Iris pigment epithelial cell (primary cell): ENCODE measurements around the gene NAPEPLD.
A peak's percentile ranks its signal among the peaks of the same experiment; 100 is the strongest.
"Not testable (repeated sequence)": the region's sequence is repeated elsewhere in the genome, so short reads cannot be mapped to it uniquely, and the experiment has no call there.

Experiments
- DNase-seq: peaks from one replicate; pipeline ENCODE4 v3.0.0-alpha.2; 2011; ENCODE audit warnings: low read depth

NAPEPLD gene

DNA sequence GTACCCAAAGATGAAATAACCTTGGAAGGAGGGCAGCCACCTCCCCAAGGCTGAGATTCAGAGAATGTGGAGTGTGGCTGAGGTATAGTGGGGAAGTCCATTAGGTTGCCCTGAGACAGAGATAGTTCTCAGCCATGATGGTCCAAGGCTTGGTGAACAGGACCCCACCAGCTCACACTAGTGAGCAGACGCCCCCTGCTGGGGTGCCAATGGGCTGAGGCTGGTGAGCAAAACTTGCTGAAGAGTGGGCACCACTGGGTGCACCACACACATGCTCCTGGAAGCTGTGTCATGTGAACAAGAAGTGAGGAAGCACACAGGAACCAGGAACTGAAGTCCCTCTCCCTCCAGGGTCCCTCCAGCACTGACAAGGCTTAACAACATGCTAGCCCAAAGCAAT, 83.2 kb downstream of the NAPEPLD start:
- peak; percentile 32 for DNase-seq

DNA sequence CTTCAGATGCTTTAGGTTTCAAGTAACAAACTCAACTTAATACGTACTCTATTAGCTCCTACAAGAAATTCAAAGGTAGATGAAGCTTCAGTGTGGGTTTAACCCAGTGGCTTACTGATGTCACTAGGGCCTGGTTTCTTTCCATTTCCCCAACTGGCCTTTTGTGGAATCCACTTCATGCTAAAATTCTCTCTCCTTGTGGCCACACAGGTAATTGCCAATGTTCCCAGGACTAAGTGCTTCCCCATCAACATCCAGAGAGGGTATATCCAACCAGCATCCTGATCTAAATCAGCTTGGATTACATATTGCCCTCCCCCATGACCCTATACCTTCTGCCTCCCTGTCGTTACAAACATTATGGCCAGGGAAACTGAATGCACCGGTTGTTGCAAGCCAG, 85.0 kb downstream of the NAPEPLD start:
- no peak for DNase-seq

DNA sequence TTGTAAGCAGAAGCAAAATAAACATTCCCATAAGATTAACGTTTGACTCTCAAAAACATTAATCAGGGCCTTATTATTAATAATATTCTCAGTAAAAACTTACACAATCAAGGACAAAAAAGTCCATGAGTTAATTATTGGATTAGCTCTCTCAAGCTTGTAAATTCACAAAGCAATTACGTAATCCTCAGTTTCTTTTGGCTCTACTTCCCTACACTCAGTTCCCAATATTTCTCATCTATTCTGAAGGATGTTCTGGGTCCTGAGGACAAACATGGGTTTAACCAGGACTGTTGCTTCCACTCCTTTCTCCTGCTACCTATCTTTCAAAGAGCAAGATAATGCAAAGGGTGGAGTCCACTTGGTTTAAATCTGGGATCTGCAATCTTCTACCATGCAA, 89.4 kb downstream of the NAPEPLD start:
- DNase-seq: peak; percentile 9

DNA sequence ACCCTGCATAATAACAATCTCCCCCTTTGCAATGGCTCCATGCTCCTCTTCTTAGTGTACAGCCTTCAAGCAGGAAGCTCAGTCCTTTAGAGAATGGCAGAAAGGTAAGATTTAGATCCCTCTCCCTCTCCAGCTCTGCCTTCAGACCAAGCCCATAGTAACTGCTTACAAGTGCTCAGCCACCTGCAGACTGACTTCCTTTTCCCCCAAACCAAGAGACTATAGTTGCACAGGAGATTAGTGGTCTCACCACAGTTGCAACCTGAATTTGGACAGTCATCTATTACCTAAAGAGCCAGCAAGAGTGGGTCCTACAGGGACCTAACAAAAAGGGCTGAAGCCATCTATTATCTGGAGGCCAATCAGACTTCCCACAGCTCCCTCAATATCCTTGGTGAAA, 90.8 kb downstream of the NAPEPLD start:
- no peak for DNase-seq

DNA sequence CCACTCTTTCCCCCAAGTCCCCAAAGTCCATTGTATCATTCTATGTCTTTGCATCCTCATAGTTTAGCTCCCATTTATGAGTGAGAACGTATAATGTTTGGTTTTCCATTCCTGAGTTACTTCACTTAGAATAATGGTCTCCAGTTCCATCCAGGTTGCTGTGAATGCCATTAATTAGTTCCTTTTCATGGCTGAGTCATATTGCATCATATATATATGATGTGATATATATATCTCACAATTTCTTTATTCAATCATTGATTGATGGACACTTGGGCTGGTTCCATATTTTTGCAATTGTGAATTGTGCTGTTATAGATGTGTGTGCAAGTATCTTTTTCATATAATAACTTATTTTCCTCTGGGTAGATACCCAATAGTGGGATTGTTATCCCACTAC, 92.9 kb downstream of the NAPEPLD start:
- not testable (repeated sequence) for DNase-seq

DNA sequence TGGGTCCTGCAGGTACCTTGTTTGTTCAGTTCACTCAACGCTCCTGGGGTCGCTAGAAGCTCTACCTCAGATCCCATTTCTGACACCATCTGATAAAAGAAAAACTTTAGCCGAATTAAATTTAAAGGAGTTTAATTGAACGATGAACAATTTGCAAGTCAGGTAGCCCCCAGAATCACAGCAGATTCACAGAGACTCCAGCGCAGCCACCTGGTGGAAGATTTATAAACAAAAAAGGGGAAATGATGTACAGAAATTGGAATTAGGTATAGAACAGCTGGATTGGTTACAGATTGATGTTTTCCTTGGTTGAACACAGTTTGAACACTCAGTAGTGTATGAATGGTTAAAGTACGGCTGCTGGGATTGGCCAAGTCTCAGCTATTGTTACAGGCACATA, 97.4 kb downstream of the NAPEPLD start:
- DNase-seq: no peak
